Activated CD4-positive, alpha-beta memory T cell treated with anti-CD3 and anti-CD28 coated beads, Interleukin-2, amount 10 ng/mL, durations not matched to agents 7 days and 5 days (primary cell): Measurements from ENCODE around the gene ADORA1. TPM values are rescaled to one million over a fixed set of nuclear protein-coding genes. Genes with fewer than 3 reads are reported as not detected.

ENCODE experiments used
- CTCF ChIA-PET: fragments of 350-600 bp; sonication (Branson Sonifier 250); formaldehyde crosslinking; loops from one replicate; lab custom pipeline; 2021; ENCODE audit warnings: antibody characterized with exemption, inconsistent platforms; lab: Charles Lee
- POLR2A ChIA-PET: fragments of 350-600 bp; sonication (Branson Sonifier 250); formaldehyde crosslinking; loops from one replicate; lab custom pipeline; 2021; ENCODE audit warnings: antibody characterized with exemption; lab: Charles Lee
- DNase-seq: peaks from one replicate; pipeline ENCODE4 v3.0.0-alpha.2; 2020
- H3K27ac Mint-ChIP-seq: one replicate; pipeline ENCODE4 v1.8.0; 2021; ENCODE audit warnings: mild to moderate bottlenecking, mixed read lengths
- H3K27me3 Mint-ChIP-seq: one replicate; pipeline ENCODE4 v1.8.0; 2021; ENCODE audit warnings: mixed read lengths
- H3K36me3 Mint-ChIP-seq: one replicate; pipeline ENCODE4 v1.8.0; 2021; ENCODE audit warnings: low read depth, mixed read lengths
- H3K4me1 Mint-ChIP-seq: one replicate; pipeline ENCODE4 v1.8.0; 2021; ENCODE audit warnings: mixed read lengths
- H3K4me3 Mint-ChIP-seq: one replicate; pipeline ENCODE4 v1.8.0; 2021; ENCODE audit warnings: mild to moderate bottlenecking, mixed read lengths
- H3K9me3 Mint-ChIP-seq: one replicate; pipeline ENCODE4 v1.8.0; 2021; ENCODE audit warnings: mixed read lengths
- total RNA-seq, 2 experiments: library from RNA; stranded (reverse); gene quantifications; one replicate each; pipeline ENCODE4 v1.2.3, GENCODE V29; 2021

ADORA1 gene
- total RNA-seq, 2 experiments from 2014 or later = 0.40 TPM; not detected in 1

DNA sequence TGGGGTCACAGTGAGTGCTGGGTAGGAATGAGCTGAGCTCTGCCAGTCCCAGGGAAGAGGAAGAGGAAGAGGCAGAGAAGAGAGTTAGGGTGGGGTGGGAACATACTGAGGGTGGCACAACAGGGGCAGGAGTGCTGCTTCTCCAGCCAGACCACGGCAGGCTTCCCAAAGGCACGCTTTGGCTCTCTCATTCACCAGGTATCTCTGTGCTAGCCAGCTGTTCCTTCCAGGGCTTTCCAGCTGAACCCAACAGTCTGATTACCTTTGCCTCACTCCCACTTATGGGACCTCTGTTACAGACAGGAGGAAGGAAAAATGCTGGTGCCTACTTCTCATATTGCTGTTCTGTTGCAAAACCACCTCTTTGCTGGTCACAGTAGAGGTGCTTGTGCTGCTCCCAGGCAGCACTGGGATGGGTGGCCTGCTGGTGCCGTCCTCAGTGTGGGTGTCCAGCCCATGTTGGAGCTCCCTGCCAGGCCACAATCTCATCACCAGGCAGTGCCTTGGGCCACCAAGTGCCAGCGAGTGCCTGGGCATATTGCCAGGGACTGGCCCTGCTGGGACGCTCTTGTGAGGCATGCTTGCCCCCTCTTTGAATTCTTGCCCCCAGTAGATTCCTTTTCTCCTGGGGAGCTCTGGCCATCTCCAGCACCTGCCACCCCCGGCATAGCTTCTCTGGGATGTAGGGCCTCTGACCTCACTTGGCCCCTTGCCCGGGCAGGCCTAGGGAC lies 2.1 kb downstream of the ADORA1 start:
- no peak for DNase-seq
- H3K9me3 Mint-ChIP-seq = no peaks in the 10 kb centered on the region
- POLR2A ChIA-PET = no interaction called here
- H3K27ac Mint-ChIP-seq = no peak overlapping the region
- peaks cover 2% of the 10 kb centered on the region for H3K4me1 Mint-ChIP-seq
- H3K27me3 Mint-ChIP-seq = peaks cover 56% of the 10 kb centered on the region
- H3K4me3 Mint-ChIP-seq = no peak overlapping the region
- CTCF ChIA-PET = interaction anchor here (1.5 kb wide), 1 partner anchor 12 kb away, joined by 4 read pairs; no protein-coding TSS in a partner anchor
- H3K36me3 Mint-ChIP-seq = no peaks in the 10 kb centered on the region

DNA sequence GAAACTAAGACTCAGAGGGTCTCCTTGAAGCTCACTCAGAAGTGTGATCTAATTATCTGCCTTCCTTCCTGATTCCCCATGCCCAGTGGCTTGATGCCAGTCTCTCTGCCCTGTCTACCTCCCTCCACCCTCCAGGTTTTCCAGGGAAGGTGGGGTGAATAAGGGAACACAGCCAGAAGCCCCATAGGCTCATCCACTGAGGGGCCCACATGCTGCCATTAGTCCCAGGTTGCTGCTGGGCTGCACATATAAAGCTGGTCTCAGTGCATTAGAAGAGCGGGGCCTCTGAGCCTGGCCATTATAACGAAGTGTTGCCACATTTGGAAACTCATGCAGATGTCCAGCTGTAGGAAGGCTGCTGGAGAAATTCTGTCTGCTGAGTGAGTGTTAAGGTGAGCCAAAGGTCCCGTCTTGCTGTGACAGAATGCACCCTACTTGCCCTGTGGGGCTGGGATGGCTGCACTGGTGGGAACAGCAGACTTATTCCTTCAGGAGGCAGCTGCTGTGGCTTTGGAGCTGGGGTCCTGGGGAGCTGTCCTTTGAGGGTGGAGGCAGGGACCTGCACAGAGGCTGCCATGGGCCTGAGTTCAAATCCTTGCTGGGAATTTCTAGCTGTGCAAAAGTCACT lies 2.9 kb downstream of the ADORA1 start:
- ChIA-PET CTCF (interaction anchor here (1.5 kb wide), 1 partner anchor 13 kb away, joined by 4 read pairs; no protein-coding TSS in a partner anchor), POLR2A (no interaction called here)
- no peak overlapping the region for H3K4me3 Mint-ChIP-seq
- H3K36me3 Mint-ChIP-seq = no peaks in the 10 kb centered on the region
- no peaks in the 10 kb centered on the region for H3K9me3 Mint-ChIP-seq
- H3K27ac Mint-ChIP-seq = no peak overlapping the region
- peaks cover 48% of the 10 kb centered on the region for H3K27me3 Mint-ChIP-seq
- no peak for DNase-seq
- peaks cover 2% of the 10 kb centered on the region for H3K4me1 Mint-ChIP-seq

DNA sequence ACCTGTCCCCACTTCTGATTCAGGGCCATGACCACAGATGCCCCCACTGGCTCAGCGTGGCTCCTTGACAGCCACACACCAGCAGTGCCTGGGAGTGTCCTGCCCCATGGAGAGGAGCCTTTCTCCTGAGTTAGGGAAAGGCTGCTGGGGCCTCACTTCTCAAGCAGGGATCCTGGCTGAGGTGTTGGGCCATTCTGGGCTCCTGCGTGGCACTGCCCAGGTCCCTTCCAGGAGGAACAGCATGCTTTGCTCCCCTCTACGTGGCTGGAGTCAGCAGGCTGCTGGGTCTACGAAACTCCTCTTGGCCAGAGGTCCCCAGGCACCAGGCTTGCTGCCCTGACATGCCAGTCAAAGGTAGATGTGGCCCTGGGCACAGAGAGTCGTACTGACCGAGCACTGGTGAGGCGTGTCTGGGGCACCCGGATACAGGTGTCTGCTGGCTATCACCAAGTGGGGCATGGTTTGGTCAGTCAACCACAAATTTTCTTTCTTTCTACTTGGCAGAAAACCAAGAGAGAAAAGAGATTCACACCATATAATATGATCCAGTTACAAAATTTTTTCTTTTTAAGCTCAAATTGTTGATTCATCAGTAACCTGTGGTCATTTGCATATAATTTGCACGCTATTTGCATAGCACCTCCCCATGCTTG lies 4.1 kb downstream of the ADORA1 start:
- Mint-ChIP-seq H3K4me3 (no peak overlapping the region), H3K27ac (no peak overlapping the region), H3K27me3 (peaks cover 43% of the 10 kb centered on the region), H3K4me1 (peaks cover 13% of the 10 kb centered on the region), H3K36me3 (no peaks in the 10 kb centered on the region), H3K9me3 (no peaks in the 10 kb centered on the region)
- ChIA-PET POLR2A (no interaction called here), CTCF (no interaction called here)
- no peak for DNase-seq

DNA sequence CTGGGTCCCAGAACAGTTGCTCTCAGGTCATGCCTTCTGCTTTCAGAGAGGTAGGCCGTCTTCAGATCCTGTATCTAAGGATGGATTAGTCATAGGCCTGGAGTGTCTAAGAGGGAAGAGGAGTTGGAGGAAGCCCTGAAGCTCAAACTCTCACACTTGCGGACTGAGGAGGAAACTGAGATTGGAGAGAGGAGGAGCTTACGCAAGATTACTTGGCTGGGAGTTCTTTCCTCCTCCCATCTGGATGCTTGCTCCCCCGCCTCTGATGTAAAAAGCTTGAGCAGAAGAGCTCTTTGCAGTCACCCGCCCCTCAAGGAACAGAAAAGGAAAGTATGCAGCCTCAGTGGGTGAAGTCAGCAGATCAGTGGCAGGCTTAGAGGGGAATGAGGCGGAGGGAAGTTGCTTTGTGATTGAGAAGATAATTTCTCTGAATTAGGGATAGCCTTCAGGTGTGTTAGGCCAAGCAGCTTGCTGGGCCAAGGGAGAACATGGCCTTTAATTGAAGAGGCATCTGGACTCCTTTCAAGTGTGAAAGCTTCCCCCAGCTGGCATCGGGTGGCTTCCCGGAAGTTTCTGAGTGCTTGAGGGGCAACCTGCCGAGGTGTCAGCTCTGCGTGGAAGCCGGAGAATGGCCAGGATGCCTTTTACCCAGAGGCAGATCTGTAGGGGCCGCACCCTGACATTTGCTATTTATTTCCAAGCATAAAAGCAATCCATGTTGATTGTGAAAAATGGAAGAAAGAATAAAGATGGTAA lies 6.6 kb downstream of the ADORA1 start:
- no peaks in the 10 kb centered on the region for H3K36me3 Mint-ChIP-seq
- H3K27ac Mint-ChIP-seq = no peak overlapping the region
- POLR2A ChIA-PET = no interaction called here
- CTCF ChIA-PET = interaction anchor here (1.4 to 1.7 kb wide), 3 partner anchors 17 to 82 kb away, joined by 4 to 6 read pairs (median 5); no protein-coding TSS in a partner anchor
- no peaks in the 10 kb centered on the region for H3K9me3 Mint-ChIP-seq
- peaks cover 27% of the 10 kb centered on the region for H3K27me3 Mint-ChIP-seq
- no peak overlapping the region for H3K4me3 Mint-ChIP-seq
- no peak for DNase-seq
- peaks cover 11% of the 10 kb centered on the region for H3K4me1 Mint-ChIP-seq

DNA sequence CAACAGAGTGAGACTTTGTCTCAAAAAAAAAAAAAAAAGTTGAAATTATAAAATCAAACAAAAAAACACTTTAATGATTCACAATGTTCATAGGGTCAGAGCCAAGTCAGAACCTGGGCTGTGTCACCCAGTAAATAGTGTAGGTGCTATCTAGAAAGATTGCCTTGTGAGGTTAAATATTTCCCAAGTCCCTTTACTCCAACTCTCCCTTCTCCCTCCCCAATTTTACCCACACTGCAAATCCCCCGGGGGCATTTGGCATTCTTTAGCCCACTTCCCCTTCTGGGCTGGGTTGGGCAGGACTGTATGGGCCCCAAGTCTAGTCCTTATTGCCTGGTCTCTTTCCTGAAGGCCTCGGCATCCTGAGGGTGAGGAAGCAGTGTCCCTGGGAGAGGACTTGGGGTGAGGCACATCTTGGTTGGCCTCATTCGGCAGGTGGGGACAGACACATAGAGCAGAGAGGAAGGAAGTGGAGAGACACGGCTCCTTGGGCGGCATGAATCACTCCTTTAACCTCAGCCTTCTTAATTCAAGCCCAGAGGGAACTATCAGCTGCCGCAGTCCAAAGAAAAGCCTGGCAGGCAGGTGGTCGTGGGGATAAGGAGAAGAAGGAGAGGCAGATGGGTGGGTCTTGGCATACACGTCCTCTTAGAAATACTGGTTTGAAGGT lies 8.2 kb downstream of the ADORA1 start:
- POLR2A ChIA-PET = no interaction called here
- Mint-ChIP-seq H3K9me3 (no peaks in the 10 kb centered on the region), H3K4me1 (peaks cover 11% of the 10 kb centered on the region), H3K27me3 (peaks cover 15% of the 10 kb centered on the region), H3K27ac (no peak overlapping the region), H3K4me3 (no peak overlapping the region), H3K36me3 (no peaks in the 10 kb centered on the region)
- DNase-seq = peak; percentile 50
- CTCF ChIA-PET = interaction anchor here (1.0 to 1.1 kb wide), 2 partner anchors 11 to 96 kb away, joined by 3 to 4 read pairs; no protein-coding TSS in a partner anchor

DNA sequence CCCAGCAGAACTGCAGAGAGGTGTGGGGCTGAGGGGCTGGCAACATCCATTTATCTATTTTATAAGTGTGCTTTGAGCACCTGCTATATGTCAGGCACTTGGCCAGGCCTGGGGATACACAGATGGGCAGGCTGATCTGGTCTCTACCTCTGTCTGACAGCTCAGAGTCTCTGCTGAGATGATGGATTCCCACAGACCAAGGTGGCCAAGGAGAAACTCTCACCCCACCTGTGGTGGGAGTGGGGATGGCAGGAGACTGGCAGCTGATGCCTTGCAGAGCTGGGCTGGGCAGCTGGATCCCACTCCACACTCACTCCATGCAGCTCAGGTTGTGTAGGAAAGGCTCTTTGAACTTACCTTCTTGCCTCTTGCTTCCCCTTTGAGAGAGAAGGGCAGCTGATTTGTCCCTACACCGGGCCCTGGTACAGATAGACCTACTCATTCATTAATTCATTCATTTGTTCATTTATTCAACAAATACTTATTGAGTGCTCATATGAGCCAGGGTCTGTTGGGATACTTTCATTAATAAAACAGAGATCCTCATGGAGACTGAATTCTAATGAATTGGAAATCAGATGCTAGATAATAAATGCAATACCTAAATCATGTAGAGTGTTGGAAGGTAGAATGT lies 9.0 kb downstream of the ADORA1 start:
- Mint-ChIP-seq H3K27me3 (peaks cover 13% of the 10 kb centered on the region), H3K4me3 (no peak overlapping the region), H3K27ac (no peak overlapping the region), H3K36me3 (no peaks in the 10 kb centered on the region), H3K4me1 (peaks cover 11% of the 10 kb centered on the region), H3K9me3 (no peaks in the 10 kb centered on the region)
- ChIA-PET CTCF (interaction anchor here (1.0 to 1.1 kb wide), 2 partner anchors 10 to 97 kb away, joined by 3 to 4 read pairs; no protein-coding TSS in a partner anchor), POLR2A (no interaction called here)
- no peak for DNase-seq

DNA sequence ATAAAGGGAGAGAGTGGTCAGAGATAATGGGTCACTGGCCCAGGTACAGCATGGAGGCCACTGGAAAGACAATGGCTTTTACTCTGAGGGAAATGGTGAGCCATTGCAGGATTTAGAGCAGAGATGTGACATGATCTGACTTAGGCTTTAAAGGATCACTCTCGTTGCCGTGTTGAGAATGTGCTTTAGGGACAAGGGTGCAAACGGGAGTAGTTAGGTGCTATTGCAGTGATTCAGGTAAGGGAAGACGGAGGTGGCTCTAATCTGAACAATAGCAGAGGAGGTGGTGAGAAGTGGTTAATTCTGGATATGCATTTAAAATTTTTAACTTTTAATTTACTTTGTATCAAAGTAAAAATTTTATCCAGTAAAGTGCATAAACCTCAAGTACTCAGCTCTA lies 9.8 kb downstream of the ADORA1 start:
- Mint-ChIP-seq H3K4me1 (peaks cover 11% of the 10 kb centered on the region), H3K27ac (no peak overlapping the region), H3K9me3 (no peaks in the 10 kb centered on the region), H3K27me3 (peaks cover 13% of the 10 kb centered on the region), H3K36me3 (no peaks in the 10 kb centered on the region), H3K4me3 (no peak overlapping the region)
- CTCF ChIA-PET = interaction anchor here (0.9 kb wide), 1 partner anchor 98 kb away, joined by 3 read pairs; no protein-coding TSS in a partner anchor
- POLR2A ChIA-PET = no interaction called here
- no peak for DNase-seq

DNA sequence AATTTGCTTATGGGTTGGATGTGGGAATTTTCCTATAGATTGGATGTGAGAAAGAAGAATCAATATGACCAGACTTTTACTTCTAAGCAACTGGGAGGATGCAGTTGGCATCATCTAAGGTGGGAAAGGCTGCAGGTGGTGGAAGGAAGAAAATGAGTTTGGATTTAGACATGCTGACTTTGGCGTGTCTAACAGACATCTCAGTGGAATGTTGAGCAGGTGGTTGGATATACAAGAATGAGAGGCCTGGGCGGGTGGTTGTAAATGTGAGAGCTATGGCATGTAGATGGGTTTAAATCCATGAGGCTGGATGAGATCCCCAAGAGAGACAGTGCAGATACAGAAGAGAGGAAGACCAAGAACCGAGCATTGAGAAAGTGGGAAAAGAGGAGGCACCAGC lies 10.5 kb downstream of the ADORA1 start:
- H3K36me3 Mint-ChIP-seq = no peaks in the 10 kb centered on the region
- no peak overlapping the region for H3K4me3 Mint-ChIP-seq
- no peak for DNase-seq
- H3K4me1 Mint-ChIP-seq = peaks cover 11% of the 10 kb centered on the region
- peaks cover 17% of the 10 kb centered on the region for H3K27me3 Mint-ChIP-seq
- POLR2A ChIA-PET = no interaction called here
- no peaks in the 10 kb centered on the region for H3K9me3 Mint-ChIP-seq
- no peak overlapping the region for H3K27ac Mint-ChIP-seq
- CTCF ChIA-PET = interaction anchor here (0.9 kb wide), 1 partner anchor 99 kb away, joined by 3 read pairs; no protein-coding TSS in a partner anchor

DNA sequence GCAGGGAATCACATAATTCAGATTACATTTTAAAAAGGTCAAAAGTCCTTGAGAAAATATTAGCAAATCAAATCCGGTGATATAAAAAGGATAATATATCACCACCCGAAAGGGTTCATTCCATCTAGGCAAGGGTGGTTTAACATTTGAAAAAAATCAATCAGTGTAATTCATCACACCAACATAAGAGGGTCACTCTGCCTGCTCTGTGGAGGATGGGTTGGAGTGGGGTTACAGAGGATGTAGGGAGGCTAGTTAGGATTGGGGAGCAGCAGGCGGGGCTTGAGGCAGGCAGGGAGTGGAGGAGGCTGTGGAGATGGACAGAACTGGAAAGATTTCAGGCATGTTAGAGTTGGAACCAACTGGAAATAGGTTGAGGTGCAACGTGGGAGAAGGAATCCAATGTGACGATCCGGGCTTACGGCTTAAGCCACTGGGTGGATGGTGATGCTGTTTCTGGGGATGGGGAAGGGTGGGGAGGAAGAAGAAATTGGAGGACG lies 12.5 kb downstream of the ADORA1 start:
- Mint-ChIP-seq H3K27me3 (peaks cover 13% of the 10 kb centered on the region), H3K4me3 (no peak overlapping the region), H3K36me3 (no peaks in the 10 kb centered on the region), H3K4me1 (peaks cover 11% of the 10 kb centered on the region), H3K9me3 (no peaks in the 10 kb centered on the region), H3K27ac (no peak overlapping the region)
- DNase-seq = no peak
- POLR2A ChIA-PET = no interaction called here
- CTCF ChIA-PET = no interaction called here

DNA sequence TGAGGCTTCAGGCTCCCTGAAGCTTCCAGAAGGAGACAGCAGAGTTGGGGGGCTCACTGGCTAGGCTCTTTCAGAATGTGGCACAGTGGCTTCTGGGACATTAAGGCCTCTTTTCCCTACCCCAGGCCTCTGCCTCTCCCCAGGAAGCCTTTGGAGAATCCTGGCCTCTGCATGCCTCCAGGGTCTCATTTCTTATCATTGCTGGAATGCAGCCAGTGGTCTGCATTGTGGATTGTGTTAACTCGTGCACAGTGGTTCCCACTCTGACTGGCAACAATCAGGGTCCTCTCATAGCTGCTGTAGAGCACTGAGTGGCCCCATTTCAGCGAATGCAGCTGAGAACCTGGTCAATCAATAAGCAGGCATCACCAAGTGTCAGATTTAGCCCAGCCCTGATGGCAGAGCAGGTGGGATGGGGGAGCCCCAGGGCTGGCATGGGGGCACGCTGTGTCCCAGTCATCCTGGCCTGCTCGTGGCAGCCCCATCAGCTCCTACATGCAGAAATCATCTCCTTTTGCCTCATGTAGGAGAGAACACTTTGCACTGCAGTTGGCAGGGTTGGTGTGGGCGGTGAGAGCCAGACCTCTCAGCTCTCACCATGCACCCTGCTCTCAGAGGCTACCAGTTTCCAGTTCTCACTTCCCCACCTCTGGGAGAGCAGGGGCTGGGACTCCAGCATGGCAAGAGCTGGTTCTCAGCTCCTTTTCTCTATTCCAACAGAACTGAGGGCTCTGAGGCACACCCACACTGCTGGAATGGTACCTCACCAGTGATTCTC lies 13.4 kb downstream of the ADORA1 start:
- H3K36me3 Mint-ChIP-seq = no peaks in the 10 kb centered on the region
- H3K4me1 Mint-ChIP-seq = peaks cover 7% of the 10 kb centered on the region
- ChIA-PET CTCF (no interaction called here), POLR2A (no interaction called here)
- H3K27me3 Mint-ChIP-seq = peaks cover 11% of the 10 kb centered on the region
- DNase-seq = no peak
- no peak overlapping the region for H3K4me3 Mint-ChIP-seq
- H3K9me3 Mint-ChIP-seq = no peaks in the 10 kb centered on the region
- H3K27ac Mint-ChIP-seq = no peak overlapping the region

DNA sequence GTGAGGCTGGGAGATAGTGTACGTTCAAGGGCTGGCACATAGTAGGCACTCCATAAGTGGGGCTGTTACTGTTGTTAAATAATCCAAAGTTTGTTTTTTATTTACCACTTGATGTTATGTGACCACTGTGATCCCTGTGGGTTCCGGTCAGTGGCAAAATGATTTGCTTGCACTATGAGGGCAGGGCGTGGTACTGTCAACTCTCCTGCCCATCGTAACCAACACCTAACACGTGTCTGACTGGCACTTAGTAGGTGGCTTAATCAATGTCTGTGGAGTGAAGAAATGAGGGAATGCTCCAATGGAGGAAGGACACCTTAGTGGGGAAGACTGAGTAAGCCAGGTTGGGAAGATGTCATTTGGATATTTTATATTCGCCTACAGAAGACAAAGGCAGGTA lies 14.6 kb downstream of the ADORA1 start:
- Mint-ChIP-seq H3K9me3 (no peaks in the 10 kb centered on the region), H3K4me1 (no peaks in the 10 kb centered on the region), H3K27ac (no peak overlapping the region), H3K27me3 (peaks cover 7% of the 10 kb centered on the region), H3K4me3 (no peak overlapping the region), H3K36me3 (no peaks in the 10 kb centered on the region)
- CTCF ChIA-PET = no interaction called here
- no peak for DNase-seq
- POLR2A ChIA-PET = no interaction called here
